Activated T-cell treated with anti-CD3 and anti-CD28 coated beads, Interleukin-2, amount 50 U/mL, for 24 hours (primary cell): ENCODE data around the gene ISCU.
"Not testable (repeated sequence)": the region's sequence is repeated elsewhere in the genome, so short reads cannot be mapped to it uniquely, and the experiment has no call there.

Experiments used
- DNase-seq: peaks from one replicate; pipeline ENCODE4 v3.0.0-alpha.2; 2020
- H3K27ac Mint-ChIP-seq: 2 replicates; pipeline ENCODE4 v1.8.0; 2020; ENCODE audit warnings: mild to moderate bottlenecking, mixed read lengths
- H3K27me3 Mint-ChIP-seq: 2 replicates; pipeline ENCODE4 v1.8.0; 2020; ENCODE audit warnings: mixed read lengths
- H3K36me3 Mint-ChIP-seq: 2 replicates; pipeline ENCODE4 v1.8.0; 2020; ENCODE audit warnings: low read depth, mixed read lengths
- H3K4me1 Mint-ChIP-seq: 2 replicates; pipeline ENCODE4 v1.8.0; 2020; ENCODE audit warnings: low read depth, mixed read lengths
- H3K4me3 Mint-ChIP-seq: 2 replicates; pipeline ENCODE4 v1.8.0; 2020; ENCODE audit warnings: mild to moderate bottlenecking, moderate library complexity, mixed read lengths
- H3K9me3 Mint-ChIP-seq: 2 replicates; pipeline ENCODE4 v1.8.0; 2020; ENCODE audit warnings: mixed read lengths

ISCU gene

GRCh38 chr12:108616941-108617858 lies 54.8 kb downstream of the ISCU start:
- DNase-seq: peak; percentile 83
- H3K9me3 Mint-ChIP-seq: peaks cover 12% of the 10 kb centered on the region
- peak overlapping the region; percentile 51 for H3K4me3 Mint-ChIP-seq
- H3K27ac Mint-ChIP-seq: peak overlapping the region; percentile 97
- peaks cover 52% of the 10 kb centered on the region for H3K4me1 Mint-ChIP-seq
- no peaks in the 10 kb centered on the region for H3K27me3 Mint-ChIP-seq
- peaks cover 28% of the 10 kb centered on the region for H3K36me3 Mint-ChIP-seq

GRCh38 chr12:108618079-108618952 lies 55.9 kb downstream of the ISCU start:
- Mint-ChIP-seq H3K4me3 (no peak overlapping the region), H3K27ac (peak overlapping the region; percentile 97), H3K9me3 (peaks cover 12% of the 10 kb centered on the region), H3K36me3 (peaks cover 39% of the 10 kb centered on the region), H3K4me1 (peaks cover 52% of the 10 kb centered on the region), H3K27me3 (no peaks in the 10 kb centered on the region)
- peak; percentile 85 for DNase-seq

GRCh38 chr12:108618953-108619274 lies 56.5 kb downstream of the ISCU start:
- H3K27ac Mint-ChIP-seq: peak overlapping the region; percentile 32
- H3K9me3 Mint-ChIP-seq: peaks cover 12% of the 10 kb centered on the region
- H3K36me3 Mint-ChIP-seq: peaks cover 45% of the 10 kb centered on the region
- H3K4me3 Mint-ChIP-seq, DNase-seq, H3K27me3 Mint-ChIP-seq: not testable (repeated sequence)
- H3K4me1 Mint-ChIP-seq: peaks cover 50% of the 10 kb centered on the region
